T-helper 1 cell treated with Interleukin-12 subunit alpha and Interleukin-12 subunit beta and Interleukin-4 antibody, amounts not matched to agents 30 ng/mL and 1 ng/mL, for 36 hours (primary cell): Measurements from ENCODE around the gene MPPED2. TPM values are rescaled to one million over a fixed set of nuclear protein-coding genes. Genes with fewer than 3 reads are reported as not detected.

Experiments used
- intact Hi-C: fragments of 100-400 bp; cut with micrococcal nuclease; formaldehyde crosslinking; loops from one replicate; pipeline ENCODE4 v1.15.1; 2024
- total RNA-seq: library from RNA; stranded (reverse); gene quantifications from 2 replicates; pipeline ENCODE4 v1.2.3, GENCODE V29; 2022

The MPPED2 gene, protein sequence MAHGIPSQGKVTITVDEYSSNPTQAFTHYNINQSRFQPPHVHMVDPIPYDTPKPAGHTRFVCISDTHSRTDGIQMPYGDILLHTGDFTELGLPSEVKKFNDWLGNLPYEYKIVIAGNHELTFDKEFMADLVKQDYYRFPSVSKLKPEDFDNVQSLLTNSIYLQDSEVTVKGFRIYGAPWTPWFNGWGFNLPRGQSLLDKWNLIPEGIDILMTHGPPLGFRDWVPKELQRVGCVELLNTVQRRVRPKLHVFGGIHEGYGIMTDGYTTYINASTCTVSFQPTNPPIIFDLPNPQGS
- not detected in 2 replicates for total RNA-seq

DNA sequence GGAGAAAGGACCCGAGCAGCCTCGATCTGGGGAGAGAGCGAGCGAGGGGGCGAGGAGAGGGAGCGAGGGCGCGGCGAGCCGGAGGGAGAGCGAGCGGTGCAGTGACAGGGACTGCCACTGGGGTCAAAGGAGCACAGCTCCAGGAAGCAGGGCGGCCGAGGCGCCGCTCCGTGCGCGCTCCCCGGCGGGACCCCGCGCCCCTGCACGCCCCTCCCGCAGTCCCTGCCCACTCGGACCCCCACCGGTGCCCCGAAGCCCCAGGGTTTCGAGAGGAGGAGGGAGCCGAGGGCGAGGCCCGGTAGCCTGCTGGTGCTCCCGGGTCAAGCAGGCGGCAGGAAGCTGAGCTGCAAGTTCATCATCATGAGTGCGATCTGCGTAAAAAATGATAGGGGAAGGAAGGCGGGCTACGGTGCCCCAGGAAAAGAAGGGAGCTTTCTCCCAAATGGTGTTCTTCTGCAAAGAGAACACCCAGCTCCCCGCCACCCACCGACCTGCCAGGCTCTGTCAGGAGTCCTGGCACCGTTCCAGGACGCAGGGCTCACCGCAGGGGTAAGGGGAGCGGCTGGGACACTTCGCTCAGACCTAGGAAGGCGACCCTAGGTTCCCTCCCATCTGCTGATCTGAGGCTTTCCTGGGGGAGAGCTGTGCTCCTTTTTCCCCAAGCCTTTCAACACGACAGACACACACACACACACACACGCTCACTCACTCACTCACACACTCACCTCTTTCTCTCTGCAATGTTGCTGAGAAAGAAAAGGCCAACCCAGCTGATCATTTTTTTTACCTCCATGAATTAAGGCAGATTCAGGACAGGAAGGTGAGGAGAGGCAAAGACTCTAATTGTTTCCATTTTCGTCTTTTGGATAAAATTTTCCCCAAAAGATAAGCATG is at the start of gene MPPED2:
TSS of gene MPPED2 (minus strand) at position 103 of the 894 bp plus-strand sequence. CDS start 5,980 bp downstream, outside the sequence.
- intact Hi-C loops: no loop called here

DNA sequence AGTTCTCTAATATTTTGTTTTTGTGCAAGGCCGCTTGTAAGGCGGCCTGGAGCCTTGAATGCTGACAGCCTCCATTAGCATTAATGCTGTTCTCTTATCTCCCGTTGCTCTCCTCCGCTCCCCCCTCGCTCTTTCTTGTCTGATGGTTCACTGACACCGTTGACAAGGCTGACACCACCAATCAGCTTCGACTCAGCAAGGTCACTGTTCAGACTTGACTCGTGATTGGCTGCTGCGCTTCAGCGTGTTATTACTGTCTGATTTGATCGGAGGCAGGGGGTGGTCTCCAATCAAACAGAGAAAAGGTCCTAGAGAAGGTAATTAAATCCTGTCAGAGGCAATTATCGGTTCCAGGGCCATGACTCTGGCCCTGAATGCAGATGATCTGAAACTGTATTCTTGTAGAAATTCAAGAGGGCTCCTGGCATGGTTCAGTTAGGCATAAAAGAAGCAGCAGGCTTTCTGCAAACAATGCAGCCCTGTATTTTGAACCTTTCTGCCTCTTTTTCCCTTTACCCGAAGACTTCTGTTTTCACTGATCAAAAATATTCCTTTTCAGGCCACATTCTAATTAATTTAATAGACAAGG is 49.3 kb upstream of the MPPED2 start:
- intact Hi-C loops: no loop called here

- intact Hi-C loops: no loop called here
These were observed 45.0 kb upstream of the MPPED2 start for GRCh38 chr11:30631148-30631547.

- intact Hi-C loops: no loop called here
These were observed 33.6 kb upstream of the MPPED2 start for GRCh38 chr11:30619767-30620166.

DNA sequence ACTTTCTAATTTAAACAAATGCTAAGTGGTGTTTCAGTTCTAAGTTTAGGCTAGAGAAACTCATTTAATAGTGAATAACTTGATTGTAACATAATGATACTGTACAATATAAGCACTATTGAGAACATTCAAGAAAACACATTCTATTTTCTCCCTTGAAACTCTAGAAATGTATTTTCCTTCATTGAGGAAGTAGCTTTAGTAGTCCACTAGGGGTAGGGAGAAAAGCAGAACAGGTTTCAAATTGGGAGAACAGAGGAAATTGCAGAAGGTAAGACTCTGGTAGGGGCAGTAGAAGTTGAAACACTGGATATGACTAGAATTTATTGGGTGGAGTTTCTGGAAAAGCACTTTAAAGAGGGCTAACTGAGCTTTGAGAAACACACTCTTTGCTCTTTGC is 31.6 kb upstream of the MPPED2 start:
- intact Hi-C loops: no loop called here

DNA sequence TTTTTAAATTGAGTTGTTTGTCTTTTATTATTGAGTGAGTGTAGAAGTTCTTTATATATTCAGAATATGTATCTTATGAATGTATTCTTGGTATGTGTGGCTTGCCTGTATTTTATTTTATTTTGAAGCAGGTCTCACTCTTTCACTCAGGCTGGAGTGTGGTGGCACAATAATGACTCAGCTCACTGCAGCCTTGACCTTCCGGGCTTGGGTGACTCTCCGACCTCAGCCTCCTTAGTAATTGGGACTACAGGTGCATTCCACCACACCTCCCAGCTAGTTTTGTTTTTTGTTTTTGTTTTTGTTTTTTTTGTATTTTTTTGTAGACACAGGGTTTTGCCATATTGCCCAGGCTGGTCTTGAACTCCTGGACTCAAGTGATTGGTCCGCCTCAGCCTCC is 24.5 kb upstream of the MPPED2 start:
- intact Hi-C loops: no loop called here

GRCh38 chr11:30608534-30608933 is 22.4 kb upstream of the MPPED2 start:
- intact Hi-C loops: no loop called here

- intact Hi-C loops: no loop called here
These were observed 19.0 kb upstream of the MPPED2 start for GRCh38 chr11:30605036-30605605.

DNA sequence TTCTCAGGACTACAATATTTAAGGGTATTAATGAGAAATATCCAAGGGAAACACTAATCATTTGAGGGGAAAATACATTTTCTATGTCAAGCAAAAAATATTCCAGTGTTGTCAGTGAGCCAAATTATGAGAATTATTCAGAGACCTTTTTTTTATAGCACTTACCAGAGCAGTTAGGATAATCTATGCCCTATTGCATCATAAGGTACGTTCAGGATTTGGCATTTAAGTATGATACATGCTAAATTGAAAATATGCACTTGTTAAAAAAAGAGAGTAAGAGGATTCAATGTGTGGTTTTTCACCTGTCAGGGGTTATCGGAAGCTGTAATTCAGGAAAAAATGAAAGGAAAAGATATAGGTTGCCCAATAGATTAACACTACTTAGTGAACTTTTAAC is 17.2 kb upstream of the MPPED2 start:
- intact Hi-C loops: no loop called here

DNA sequence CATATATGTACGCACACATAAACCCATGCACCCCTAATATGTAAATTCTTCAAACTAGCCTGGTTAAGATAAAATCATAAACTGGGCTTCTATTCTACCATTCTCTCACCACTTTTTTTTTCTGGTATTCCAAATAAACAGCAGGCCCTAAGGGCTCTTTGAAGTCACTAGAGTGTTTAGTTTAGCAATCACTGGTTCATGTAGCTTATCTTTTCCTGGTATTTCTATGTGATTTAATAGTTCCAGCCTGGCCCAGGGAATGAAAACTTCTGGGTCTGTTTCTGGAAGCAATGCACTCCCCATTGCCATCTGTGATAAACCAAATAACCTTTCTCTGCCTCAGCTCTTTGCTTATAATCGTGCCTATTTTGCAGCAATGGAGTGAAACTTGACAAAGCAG is 10.7 kb upstream of the MPPED2 start:
- intact Hi-C loops: no loop called here

DNA sequence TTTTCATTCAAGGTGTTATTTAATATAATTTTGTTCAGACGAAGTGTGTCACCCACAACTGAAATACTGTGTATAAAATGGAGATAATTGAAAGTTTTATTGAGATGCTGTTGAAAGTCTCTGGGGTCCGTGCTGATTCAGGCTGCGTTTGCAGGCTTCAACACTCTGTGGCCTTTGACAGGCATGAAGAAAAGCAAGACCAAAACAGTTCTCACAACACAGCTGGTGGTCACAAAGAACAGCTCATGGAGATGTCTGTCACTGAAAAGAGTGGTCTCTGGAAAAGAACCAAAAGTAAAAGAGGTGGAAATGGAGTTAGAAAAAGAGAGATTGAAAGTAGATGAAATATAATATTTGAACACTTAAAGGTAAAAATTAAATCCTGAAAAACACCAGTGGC is 9.8 kb upstream of the MPPED2 start:
- intact Hi-C loops: no loop called here

DNA sequence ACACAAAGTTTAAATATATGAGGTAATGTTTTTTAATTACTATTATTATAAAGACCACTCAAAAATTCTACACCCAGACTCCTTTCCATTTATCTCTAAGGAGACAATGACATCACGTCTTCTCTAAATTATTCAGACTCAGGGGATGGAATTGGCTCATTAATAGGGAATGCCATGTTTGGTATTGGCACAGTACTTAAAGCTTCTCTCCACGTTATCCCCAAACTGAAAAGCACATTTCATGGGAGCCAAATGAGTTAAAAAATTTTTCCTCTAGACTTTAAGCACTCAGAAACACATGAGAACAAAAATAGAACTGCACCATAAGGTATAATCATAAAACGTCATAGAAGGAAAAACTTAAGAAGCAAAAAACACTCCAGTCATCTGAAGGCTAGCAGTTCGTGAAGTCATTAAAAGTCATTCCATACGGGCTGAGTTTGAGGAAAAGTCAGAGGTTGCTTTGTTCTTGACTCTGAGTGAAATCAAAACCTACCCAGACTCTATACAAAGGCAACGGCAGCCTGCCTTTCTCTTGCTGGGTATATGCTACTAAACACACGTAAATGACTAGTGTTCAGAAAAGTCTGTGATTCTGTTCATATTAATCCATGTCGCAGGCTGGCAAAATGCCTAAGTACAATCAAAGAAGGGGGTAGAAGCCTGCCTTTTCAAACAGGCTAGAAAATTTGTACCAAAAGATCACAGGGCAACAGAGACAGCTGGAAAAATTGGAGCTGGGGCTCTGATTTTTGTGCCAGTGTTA is 8.7 kb upstream of the MPPED2 start:
- intact Hi-C loops: no loop called here

GRCh38 chr11:30587269-30587812 is 1.2 kb upstream of the MPPED2 start:
- intact Hi-C loops: no loop called here

DNA sequence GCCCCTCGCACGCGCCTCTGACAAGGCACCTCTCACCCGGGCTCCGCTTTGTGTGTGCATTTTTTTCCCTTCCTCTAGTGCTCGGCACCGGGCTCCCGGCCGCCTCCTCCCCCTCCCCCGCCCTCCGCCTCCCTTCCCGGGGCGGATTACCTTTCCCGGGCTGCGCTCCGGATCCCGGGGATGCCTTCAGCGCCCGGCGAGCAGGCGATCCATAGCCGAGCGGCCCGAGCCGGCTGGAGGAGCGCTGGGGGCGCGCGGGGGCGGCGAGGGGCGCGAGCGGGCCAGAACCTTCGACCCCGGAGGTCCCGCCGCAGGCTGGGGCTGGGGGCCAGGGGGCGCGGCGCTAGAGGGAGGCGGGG is 282 bp downstream of the MPPED2 start:
- intact Hi-C loops: no loop called here

GRCh38 chr11:30585125-30585891 is 845 bp downstream of the MPPED2 start:
- intact Hi-C loops: no loop called here

DNA sequence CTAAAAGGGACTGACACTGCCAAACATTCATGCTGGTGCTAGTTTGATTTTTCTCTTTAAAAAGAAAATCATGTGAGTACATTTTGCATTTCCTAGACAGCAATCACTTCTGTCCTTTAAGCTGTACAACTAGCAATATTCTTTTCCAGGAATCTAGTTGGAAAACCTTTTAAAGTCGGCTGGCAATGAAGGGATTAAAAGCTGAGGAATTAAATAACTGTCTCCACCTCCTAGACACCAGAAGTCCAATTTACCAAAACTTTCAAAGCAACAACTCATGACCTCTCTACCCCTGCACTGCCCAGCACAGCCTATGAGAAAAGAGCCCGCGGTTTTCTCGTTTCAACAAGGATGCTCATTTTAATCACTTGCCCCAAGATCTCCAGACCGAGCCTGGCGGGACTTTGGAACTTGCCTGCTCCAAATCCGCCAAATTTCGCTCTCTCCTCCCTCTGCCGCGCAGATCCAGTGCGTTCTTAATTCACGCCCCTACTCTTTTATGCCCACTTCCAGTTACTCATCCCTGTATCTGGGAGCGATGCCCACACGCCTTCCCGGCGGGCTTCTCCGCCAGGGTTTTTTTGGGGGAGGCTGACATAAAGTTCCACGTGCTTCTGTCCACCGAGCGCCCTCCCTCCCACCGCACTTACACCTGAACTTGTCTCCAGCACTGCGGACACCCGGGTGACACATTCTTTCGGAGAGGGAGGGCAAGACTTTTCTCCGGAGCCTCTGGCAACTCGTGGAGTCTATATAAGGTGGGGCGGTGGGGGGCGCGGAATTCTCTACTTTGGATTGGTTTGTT is 2.5 kb downstream of the MPPED2 start:
- intact Hi-C loops: no loop called here

DNA sequence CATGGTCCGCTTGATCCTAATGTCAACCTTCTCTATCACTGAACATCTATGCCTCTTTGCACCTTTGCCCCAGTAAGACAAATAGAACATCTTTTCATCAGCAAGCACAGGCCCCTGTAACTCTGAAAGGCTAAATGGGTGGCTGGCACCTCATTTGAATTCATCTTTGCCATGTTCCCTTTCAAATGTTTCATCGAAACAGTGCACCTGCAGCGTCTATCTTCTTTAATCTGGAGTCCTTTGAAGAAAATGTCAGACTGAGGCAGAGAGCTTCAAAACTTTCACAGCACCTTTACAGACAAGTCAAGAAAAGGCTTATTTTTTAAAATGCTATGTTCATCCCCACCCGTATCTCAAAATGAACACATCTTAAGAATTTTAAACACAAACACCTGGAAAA is 3.4 kb downstream of the MPPED2 start:
- intact Hi-C loops: no loop called here

GRCh38 chr11:30581675-30582074 is 4.5 kb downstream of the MPPED2 start:
- intact Hi-C loops: no loop called here

GRCh38 chr11:30580573-30580972 is 5.6 kb downstream of the MPPED2 start:
- intact Hi-C loops: no loop called here
